GM23338 (cell line): ENCODE measurements around the gene EPHB1.

Source experiments
- CTCF ChIP-seq, 2 experiments: fragments of 200-600 bp in 1 of 2; sonication (generic) in 1 of 2; conservative IDR thresholded peaks; 2 replicates each; pipeline versions ENCODE4 v1.5.1 to v1.6.1; 2016 to 2017; ENCODE audit warnings: antibody characterized with exemption in 2 of 2, low read depth in 2 of 2, mild to moderate bottlenecking in 2 of 2, moderate library complexity in 1 of 2
- ETS1 ChIP-seq: IDR thresholded peaks from 2 replicates; pipeline ENCODE4 v1.6.1; 2016; ENCODE audit warnings: antibody characterized with exemption
- EZH2 ChIP-seq: fragments of 200-600 bp; sonication (generic); IDR thresholded peaks from one replicate; pipeline ENCODE4 v1.8.0; 2017; ENCODE audit warnings: antibody characterized with exemption, mild to moderate bottlenecking, low read depth; ENCODE audit not compliant: unreplicated experiment
- EZH2phosphoT487 ChIP-seq: fragments of 200-600 bp; sonication (generic); IDR thresholded peaks from one replicate; pipeline ENCODE4 v1.8.1; 2018; ENCODE audit warnings: antibody characterized with exemption; ENCODE audit not compliant: unreplicated experiment
- NANOG ChIP-seq: IDR thresholded peaks from 2 replicates; pipeline ENCODE4 v1.6.1; 2016; ENCODE audit warnings: antibody characterized with exemption, borderline replicate concordance
- POLR2AphosphoS5 ChIP-seq: IDR thresholded peaks from 2 replicates; pipeline ENCODE4 v1.6.1; 2016; ENCODE audit warnings: antibody characterized with exemption, low read depth
- ZNF114 ChIP-seq: fragments of 250-450 bp; sonication (Bioruptor Pico); IDR thresholded peaks from 2 replicates; pipeline ENCODE4 v1.5.0; 2020; ENCODE audit warnings: mild to moderate bottlenecking, moderate library complexity
- TF ChIP-seq, protein P1 (sequence below): IDR thresholded peaks from one replicate; pipeline ENCODE4 v1.6.1; 2018; ENCODE audit warnings: antibody characterized with exemption; ENCODE audit not compliant: unreplicated experiment

- no peak for TF ChIP-seq CTCF (conservative IDR thresholded peaks at IDR 0.05; ENCODE audit: low read depth in 2 of 2)
- TF ChIP-seq EZH2, result no peak
- TF ChIP-seq POLR2AphosphoS5, result no peak
- TF ChIP-seq ETS1, result no peak
- no peak for TF ChIP-seq NANOG
- no peak for TF ChIP-seq EZH2phosphoT487
- TF ChIP-seq, protein P1, sequence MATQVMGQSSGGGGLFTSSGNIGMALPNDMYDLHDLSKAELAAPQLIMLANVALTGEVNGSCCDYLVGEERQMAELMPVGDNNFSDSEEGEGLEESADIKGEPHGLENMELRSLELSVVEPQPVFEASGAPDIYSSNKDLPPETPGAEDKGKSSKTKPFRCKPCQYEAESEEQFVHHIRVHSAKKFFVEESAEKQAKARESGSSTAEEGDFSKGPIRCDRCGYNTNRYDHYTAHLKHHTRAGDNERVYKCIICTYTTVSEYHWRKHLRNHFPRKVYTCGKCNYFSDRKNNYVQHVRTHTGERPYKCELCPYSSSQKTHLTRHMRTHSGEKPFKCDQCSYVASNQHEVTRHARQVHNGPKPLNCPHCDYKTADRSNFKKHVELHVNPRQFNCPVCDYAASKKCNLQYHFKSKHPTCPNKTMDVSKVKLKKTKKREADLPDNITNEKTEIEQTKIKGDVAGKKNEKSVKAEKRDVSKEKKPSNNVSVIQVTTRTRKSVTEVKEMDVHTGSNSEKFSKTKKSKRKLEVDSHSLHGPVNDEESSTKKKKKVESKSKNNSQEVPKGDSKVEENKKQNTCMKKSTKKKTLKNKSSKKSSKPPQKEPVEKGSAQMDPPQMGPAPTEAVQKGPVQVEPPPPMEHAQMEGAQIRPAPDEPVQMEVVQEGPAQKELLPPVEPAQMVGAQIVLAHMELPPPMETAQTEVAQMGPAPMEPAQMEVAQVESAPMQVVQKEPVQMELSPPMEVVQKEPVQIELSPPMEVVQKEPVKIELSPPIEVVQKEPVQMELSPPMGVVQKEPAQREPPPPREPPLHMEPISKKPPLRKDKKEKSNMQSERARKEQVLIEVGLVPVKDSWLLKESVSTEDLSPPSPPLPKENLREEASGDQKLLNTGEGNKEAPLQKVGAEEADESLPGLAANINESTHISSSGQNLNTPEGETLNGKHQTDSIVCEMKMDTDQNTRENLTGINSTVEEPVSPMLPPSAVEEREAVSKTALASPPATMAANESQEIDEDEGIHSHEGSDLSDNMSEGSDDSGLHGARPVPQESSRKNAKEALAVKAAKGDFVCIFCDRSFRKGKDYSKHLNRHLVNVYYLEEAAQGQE, result no peak
- no peak for TF ChIP-seq ZNF114 (CRISPR knock-in tag)
Measured at GRCh38 chr3:134860141-134860540, 65.1 kb downstream of the EPHB1 start.
